ENCODE measurements around the gene OAT. TPM values are rescaled to one million over a fixed set of nuclear protein-coding genes. Genes with fewer than 3 reads are reported as not detected.

Gene OAT
- total RNA-seq, 4 donors from 2014 or later, result 86.0 to 103 (median 95.1) TPM

- TF ChIP-seq EP300 (IDR thresholded peaks at IDR 0.05), result no peak
- no peak for TF ChIP-seq POLR2A (IDR thresholded peaks at IDR 0.05)
- no peak for TF ChIP-seq POLR2AphosphoS5 (IDR thresholded peaks at IDR 0.05)
- peaks cover 18% of the 10 kb centered on the region for H3K4me1 ChIP-seq
- H3K27me3 ChIP-seq, result peaks cover 9% of the 10 kb centered on the region
- no peaks in the 10 kb centered on the region for H3K9me3 ChIP-seq
- no peak for DNase-seq (ENCODE audit: low spot score in 2 of 2)
- WGBS, result 18% methylated on average over 29 of the region's 29 CpGs
- H3K27ac ChIP-seq, result no peak overlapping the region
- H3K36me3 ChIP-seq, result no peaks in the 10 kb centered on the region
- H3K4me3 ChIP-seq, result peak overlapping the region; percentile 31
Measured at GRCh38 chr10:124354411-124355382, 64.0 kb downstream of the OAT start.

GRCh38 chr10:124353896-124354295 lies 64.8 kb downstream of the OAT start:
- Histone ChIP-seq H3K4me1 (peaks cover 18% of the 10 kb centered on the region), H3K27ac (no peak overlapping the region), H3K9me3 (no peaks in the 10 kb centered on the region), H3K4me3 (no peak overlapping the region), H3K36me3 (no peaks in the 10 kb centered on the region), H3K27me3 (peaks cover 9% of the 10 kb centered on the region)
- TF ChIP-seq EP300 (IDR thresholded peaks at IDR 0.05) (no peak), POLR2AphosphoS5 (IDR thresholded peaks at IDR 0.05) (no peak), POLR2A (IDR thresholded peaks at IDR 0.05) (no peak), CTCF (IDR thresholded peaks at IDR 0.05) (no peak)
- WGBS, result 82% methylated on average over 8 of the region's 11 CpGs
- no peak for DNase-seq (ENCODE audit: low spot score in 2 of 2)

- 92% methylated on average over 5 of the region's 15 CpGs for WGBS
- H3K36me3 ChIP-seq, result no peaks in the 10 kb centered on the region
Measured at GRCh38 chr10:124353091-124353815, 65.5 kb downstream of the OAT start.

GRCh38 chr10:124351481-124352220 lies 67.1 kb downstream of the OAT start:
- 67% methylated on average over 8 of the region's 10 CpGs for WGBS
- TF ChIP-seq POLR2A (IDR thresholded peaks at IDR 0.05) (no peak), EP300 (IDR thresholded peaks at IDR 0.05) (no peak), CTCF (IDR thresholded peaks at IDR 0.05) (no peak), POLR2AphosphoS5 (IDR thresholded peaks at IDR 0.05) (no peak)
- Histone ChIP-seq H3K27me3 (peaks cover 6% of the 10 kb centered on the region), H3K27ac (no peak overlapping the region), H3K36me3 (no peaks in the 10 kb centered on the region), H3K4me1 (peaks cover 6% of the 10 kb centered on the region), H3K4me3 (no peak overlapping the region), H3K9me3 (no peaks in the 10 kb centered on the region)
- no peak for DNase-seq (ENCODE audit: low spot score in 2 of 2)

More at GRCh38 chr10:124353091-124353815, 65.5 kb downstream of the OAT start:
- Histone ChIP-seq H3K9me3 (no peaks in the 10 kb centered on the region), H3K4me1 (peaks cover 18% of the 10 kb centered on the region), H3K27me3 (peaks cover 9% of the 10 kb centered on the region), H3K4me3 (no peak overlapping the region), H3K27ac (no peak overlapping the region)
- peak in 1 of 2 donors; percentile 40 for DNase-seq (ENCODE audit: low spot score in 2 of 2)
- TF ChIP-seq POLR2AphosphoS5 (IDR thresholded peaks at IDR 0.05) (no peak), EP300 (IDR thresholded peaks at IDR 0.05) (no peak), POLR2A (IDR thresholded peaks at IDR 0.05) (no peak), CTCF (IDR thresholded peaks at IDR 0.05) (no peak)

- no peak for TF ChIP-seq POLR2AphosphoS5 (IDR thresholded peaks at IDR 0.05)
- no peak for TF ChIP-seq CTCF (IDR thresholded peaks at IDR 0.05)
- TF ChIP-seq POLR2A (IDR thresholded peaks at IDR 0.05), result no peak
- no peak for TF ChIP-seq EP300 (IDR thresholded peaks at IDR 0.05)
- H3K27ac ChIP-seq, result no peak overlapping the region
- WGBS, result 96% methylated on average over 8 of the region's 8 CpGs
- no peaks in the 10 kb centered on the region for H3K36me3 ChIP-seq
- no peak for DNase-seq (ENCODE audit: low spot score in 2 of 2)
- H3K9me3 ChIP-seq, result no peaks in the 10 kb centered on the region
- H3K27me3 ChIP-seq, result peaks cover 6% of the 10 kb centered on the region
- no peak overlapping the region for H3K4me3 ChIP-seq
- H3K4me1 ChIP-seq, result no peaks in the 10 kb centered on the region
Measured at GRCh38 chr10:124350806-124351205, 67.9 kb downstream of the OAT start.
